GM18951 (cell line): ENCODE measurements around the gene UBE2K.
"Not testable (repeated sequence)": the region's sequence is repeated elsewhere in the genome, so short reads cannot be mapped to it uniquely, and the experiment has no call there.

Experiments used
- POLR2A ChIP-seq: IDR thresholded peaks from 4 replicates; pipeline ENCODE4 v1.6.1; 2011; ENCODE audit warnings: mild to moderate bottlenecking; ENCODE audit not compliant: insufficient read length, insufficient read depth; ENCODE audit errors: extremely low read depth
- in situ Hi-C: fragments of 300-500 bp; cut with MboI; formaldehyde crosslinking; loops from one replicate; pipeline ENCODE4 v1.12.0; 2022; ENCODE audit warnings: low sequenced_read_pairs, mixed read lengths, inconsistent platforms; ENCODE audit not compliant: unreplicated experiment

UBE2K gene

GRCh38 chr4:39706334-39706733 lies 8.4 kb downstream of the UBE2K start:
- in situ Hi-C loops, result loop anchor here (10.0 kb wide), 1 partner anchor 248 kb away; no protein-coding TSS in a partner anchor
- TF ChIP-seq POLR2A, result no peak

GRCh38 chr4:39706741-39707511 lies 9.0 kb downstream of the UBE2K start:
- in situ Hi-C loops, result loop anchor here (10.0 kb wide), 1 partner anchor 248 kb away; no protein-coding TSS in a partner anchor
- TF ChIP-seq POLR2A, result no peak

GRCh38 chr4:39710098-39710896 lies 12.4 kb downstream of the UBE2K start:
- in situ Hi-C loops, result no loop called here
- TF ChIP-seq POLR2A, result no peak

GRCh38 chr4:39712819-39713607 lies 15.1 kb downstream of the UBE2K start:
- TF ChIP-seq POLR2A, result no peak
- in situ Hi-C loops, result no loop called here

- TF ChIP-seq POLR2A, result no peak
- in situ Hi-C loops, result no loop called here
Observed at GRCh38 chr4:39713691-39714090, 15.8 kb downstream of the UBE2K start.

- in situ Hi-C loops, result no loop called here
Observed at GRCh38 chr4:39714166-39714565, 16.2 kb downstream of the UBE2K start.

GRCh38 chr4:39715788-39716187 lies 17.9 kb downstream of the UBE2K start:
- in situ Hi-C loops, result no loop called here
- TF ChIP-seq POLR2A, result no peak

More at GRCh38 chr4:39714166-39714565, 16.2 kb downstream of the UBE2K start:
- no peak for TF ChIP-seq POLR2A

- TF ChIP-seq POLR2A, result no peak
- in situ Hi-C loops, result no loop called here
Observed at GRCh38 chr4:39716356-39716755, 18.4 kb downstream of the UBE2K start.

- in situ Hi-C loops, result not testable (repeated sequence)
Observed at GRCh38 chr4:39717743-39718142, 19.8 kb downstream of the UBE2K start.

GRCh38 chr4:39718366-39719323 lies 20.7 kb downstream of the UBE2K start:
- in situ Hi-C loops, result no loop called here
- TF ChIP-seq POLR2A, result no peak

GRCh38 chr4:39719804-39720580 lies 22.1 kb downstream of the UBE2K start:
- no peak for TF ChIP-seq POLR2A
- in situ Hi-C loops, result no loop called here

GRCh38 chr4:39721273-39721672 lies 23.3 kb downstream of the UBE2K start:
- in situ Hi-C loops, result not testable (repeated sequence)
